Fibroblast of skin of abdomen (primary cell): ENCODE data around the gene MPP2. TPM values are rescaled to one million over a fixed set of nuclear protein-coding genes. Genes with fewer than 3 reads are reported as not detected.
"Not testable (repeated sequence)": the region's sequence is repeated elsewhere in the genome, so short reads cannot be mapped to it uniquely, and the experiment has no call there.

Experiments
- DNase-seq: peaks from one replicate; pipeline ENCODE4 v3.0.0-alpha.2; 2013
- polyA plus RNA-seq, 2 experiments: library from polyadenylated mRNA; unstranded; fragments of 120-200 nt; gene quantifications; one replicate each; pipeline ENCODE4 v1.2.1, GENCODE V29; 2013; ENCODE audit not compliant: insufficient read length in 2 of 2

MPP2 gene, protein sequence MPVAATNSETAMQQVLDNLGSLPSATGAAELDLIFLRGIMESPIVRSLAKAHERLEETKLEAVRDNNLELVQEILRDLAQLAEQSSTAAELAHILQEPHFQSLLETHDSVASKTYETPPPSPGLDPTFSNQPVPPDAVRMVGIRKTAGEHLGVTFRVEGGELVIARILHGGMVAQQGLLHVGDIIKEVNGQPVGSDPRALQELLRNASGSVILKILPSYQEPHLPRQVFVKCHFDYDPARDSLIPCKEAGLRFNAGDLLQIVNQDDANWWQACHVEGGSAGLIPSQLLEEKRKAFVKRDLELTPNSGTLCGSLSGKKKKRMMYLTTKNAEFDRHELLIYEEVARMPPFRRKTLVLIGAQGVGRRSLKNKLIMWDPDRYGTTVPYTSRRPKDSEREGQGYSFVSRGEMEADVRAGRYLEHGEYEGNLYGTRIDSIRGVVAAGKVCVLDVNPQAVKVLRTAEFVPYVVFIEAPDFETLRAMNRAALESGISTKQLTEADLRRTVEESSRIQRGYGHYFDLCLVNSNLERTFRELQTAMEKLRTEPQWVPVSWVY
- polyA plus RNA-seq (2013, experiment 1 of 2; ENCODE audit: insufficient read length): 4.3 TPM
- 5.7 TPM for polyA plus RNA-seq (2013, experiment 2 of 2; ENCODE audit: insufficient read length)

DNA sequence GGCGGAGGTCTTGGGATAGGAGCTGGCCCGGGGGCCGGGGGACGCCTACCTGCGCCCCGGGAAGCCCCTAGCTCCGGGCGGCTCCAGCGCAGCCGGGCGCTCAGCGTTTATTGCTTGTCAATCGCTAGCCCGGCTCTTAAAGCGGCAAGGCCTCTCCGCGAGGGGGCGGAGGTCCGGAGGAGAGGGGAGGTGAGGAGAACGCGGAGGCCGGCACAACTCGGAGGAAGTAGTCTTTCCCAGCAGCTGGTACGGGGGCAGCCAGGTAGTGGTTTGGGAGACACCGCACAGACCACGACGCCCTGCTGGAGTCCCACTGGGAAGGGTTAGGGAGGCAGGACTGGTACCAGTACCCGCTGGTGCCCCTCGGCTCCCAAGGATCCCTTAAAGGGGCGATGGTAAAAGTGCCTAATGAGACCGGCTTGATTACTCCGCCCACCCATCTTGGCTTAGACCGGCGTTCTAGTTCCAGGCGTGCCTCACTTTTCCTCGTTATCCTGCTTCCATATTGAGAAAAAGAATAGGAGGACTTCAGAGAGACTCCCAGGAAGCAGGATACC is at the start of gene MPP2:
TSS of gene MPP2 (minus strand) at position 112 of the 557 bp plus-strand sequence. CDS start 3,076 bp downstream, outside the sequence.
- peak; percentile 72 for DNase-seq

DNA sequence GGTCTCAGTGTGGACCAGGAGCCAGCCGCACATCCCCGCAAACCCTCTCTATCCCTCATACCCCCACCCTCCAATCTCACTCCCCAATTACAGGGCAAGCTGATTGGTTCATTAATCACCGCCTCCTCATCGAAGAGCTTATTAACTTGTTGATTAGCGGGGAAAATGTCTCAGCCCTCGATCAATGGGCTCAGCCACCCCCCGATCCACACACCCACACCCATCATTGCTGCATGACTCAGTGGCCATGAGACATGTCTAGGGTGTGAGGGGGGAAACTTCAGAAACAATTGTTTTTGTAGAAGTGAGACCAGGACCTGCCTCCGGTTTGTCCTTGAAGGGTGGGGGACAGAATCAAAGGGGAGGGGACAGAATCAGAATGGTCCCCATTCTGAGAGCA is 48.9 kb upstream of the MPP2 start:
- DNase-seq: no peak

DNA sequence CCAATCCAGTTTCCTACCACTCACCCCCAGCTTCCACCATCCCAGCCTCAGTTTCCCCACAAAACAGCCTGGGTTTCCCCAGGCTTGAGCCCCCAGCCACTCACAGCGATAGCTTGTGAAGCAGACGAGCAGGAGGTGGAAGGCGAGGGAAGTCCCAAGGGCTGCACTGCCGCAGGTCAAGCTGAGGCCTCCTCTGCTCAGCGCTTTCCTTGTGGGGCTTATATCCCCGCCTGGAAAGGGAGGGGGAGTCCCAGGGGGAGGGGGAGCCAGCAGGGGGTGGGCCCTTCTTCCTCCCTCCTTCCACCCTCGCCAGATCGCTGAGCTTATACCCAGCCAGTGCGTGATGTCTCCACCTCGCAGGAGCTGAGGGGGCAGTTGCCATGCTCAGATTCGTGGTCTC is 46.4 kb upstream of the MPP2 start, which contains the start of gene PYY:
TSS of gene PYY (minus strand) at position 195 of the 400 bp plus-strand sequence. CDS start 457 bp downstream, outside the sequence.
- no peak for DNase-seq

DNA sequence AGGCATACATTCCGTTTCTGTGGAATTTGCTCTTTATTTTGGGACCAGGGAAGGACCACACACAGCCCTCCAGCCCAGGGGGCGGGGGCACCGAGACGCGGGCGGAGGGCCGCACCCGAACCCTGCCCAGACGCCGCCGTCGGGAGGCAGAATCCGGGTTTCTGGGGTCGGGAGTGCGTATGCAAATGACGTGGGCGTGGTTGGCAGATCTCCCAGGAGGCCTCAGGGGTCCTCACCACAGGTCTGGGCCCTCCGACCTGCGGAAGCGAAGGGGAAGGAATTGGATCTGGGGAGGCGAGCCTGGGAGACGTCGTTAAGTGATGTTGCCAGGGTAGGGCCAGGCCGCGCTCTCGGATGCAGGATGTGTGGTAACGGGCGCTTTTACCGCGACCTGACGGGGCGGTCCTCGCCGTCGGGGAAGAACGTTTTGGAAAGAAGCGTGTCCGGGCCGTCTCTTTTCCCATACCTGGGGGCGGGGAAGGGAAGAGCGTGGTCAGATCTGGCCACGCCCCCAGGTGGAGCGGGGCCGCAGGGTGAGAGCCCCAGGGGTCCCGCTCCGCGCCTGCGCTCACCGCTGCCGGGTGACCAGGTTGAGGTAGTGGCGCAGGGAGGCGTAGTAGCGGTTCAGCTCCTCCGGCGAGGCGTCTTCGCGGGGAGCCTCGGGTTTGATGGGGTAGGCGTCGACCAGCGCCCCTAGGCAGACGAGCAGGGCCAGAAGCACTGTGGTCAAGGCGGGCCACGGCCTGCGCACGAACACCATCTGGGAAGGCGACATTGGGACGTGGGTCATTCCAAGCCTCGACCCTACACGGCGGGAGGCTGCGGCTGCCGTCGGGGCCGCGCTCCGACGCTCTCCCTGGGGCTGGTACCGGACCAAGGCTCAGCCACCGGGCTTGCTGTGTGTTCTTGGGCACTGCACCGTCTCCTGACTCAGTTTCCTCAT is 45.7 kb upstream of the MPP2 start:
- DNase-seq: no peak

DNA sequence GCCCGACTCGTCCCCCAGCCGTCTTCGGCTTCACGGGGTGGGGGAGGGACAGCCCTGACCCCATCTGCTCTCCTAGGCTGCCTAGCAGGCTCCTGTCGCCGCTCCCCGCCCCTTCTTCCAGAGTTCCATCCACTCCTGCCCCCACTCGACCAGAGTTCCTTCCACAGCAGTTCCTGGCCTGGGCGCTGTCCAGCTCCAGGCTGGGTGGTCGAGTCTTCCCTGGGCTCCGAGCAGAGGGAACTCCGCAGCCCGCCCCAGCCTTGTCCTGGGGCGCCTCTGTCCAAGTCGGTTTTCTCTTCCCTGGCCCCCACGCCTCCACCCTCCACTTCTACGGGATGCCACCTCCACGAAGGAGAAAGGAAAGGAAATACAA is 45.0 kb upstream of the MPP2 start:
- no peak for DNase-seq

DNA sequence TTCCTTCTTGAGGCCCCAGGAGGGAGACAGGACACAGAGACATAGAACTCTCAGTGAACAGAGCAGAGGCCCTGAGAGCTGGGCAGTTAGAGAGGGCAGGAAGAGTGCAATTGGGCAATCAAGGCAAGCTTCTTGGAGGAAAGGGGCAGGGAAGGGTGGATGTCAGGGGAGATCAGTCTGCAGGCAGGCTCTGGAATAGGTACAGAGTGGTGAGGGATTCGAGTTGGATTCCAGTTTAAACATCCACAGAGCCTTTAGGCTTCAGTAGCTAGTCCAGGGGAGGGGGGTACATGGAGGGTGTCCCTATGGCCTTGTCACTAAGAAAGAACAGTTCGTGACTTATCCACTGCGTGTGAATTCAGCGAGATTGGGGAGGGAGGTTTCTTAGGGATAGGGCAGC is 44.4 kb upstream of the MPP2 start:
- no peak for DNase-seq

DNA sequence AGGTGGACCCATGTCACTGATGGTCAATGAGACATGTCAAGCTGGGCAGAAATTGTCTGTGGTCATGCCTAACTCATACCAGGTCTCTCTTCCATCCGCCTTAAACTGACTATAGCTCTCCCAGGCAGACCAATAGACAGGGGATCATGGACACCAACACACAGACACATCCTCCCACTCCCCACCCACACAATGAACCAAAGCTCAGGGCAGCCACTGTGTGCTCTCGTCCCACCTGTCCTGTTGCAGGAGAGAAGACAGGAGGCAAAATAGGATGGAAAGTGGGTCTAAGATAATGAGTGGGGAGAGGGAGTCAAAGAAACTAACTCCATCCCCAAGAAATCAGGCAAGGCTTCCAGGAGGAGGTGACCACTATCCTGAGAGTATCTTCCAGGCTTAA is 43.2 kb upstream of the MPP2 start:
- no peak for DNase-seq

DNA sequence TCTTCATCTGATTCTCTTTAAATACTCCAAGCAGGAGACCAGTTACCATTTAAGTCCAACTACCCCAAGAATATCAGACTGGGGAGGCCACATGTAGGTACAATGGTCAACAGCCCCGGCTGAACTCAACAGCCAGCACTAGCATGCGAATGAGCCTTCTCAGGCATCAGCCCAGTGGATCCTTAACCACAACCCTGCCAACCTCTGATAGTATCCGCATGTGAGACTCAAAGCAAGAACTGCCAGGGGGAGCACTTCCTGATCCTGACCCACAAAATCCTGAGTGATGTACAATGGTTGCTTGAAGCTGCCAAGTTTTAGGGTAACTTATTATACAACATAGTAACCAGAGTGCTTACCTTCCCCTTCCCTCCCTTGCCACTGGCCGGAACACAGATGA is 42.4 kb upstream of the MPP2 start:
- DNase-seq: no peak

DNA sequence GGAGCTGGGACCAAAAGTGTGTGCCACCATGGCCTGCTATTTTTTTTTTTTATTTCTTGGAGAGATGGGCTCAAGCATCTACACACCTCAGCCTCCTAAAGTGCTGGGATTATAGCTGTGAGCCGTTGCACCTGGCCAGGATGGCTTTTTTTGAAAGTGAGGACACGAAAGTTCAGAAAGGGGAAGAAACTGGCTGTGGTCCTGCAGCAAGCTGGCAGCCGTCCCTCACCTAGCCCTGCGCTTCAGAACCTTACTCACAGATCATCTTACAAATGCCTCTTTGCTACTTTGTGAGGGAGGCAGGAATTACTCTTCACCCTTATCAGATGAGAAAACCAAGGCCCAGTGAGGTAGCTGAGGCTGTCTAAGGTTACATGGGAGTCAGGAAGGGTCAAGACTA is 39.4 kb upstream of the MPP2 start:
- no peak for DNase-seq

DNA sequence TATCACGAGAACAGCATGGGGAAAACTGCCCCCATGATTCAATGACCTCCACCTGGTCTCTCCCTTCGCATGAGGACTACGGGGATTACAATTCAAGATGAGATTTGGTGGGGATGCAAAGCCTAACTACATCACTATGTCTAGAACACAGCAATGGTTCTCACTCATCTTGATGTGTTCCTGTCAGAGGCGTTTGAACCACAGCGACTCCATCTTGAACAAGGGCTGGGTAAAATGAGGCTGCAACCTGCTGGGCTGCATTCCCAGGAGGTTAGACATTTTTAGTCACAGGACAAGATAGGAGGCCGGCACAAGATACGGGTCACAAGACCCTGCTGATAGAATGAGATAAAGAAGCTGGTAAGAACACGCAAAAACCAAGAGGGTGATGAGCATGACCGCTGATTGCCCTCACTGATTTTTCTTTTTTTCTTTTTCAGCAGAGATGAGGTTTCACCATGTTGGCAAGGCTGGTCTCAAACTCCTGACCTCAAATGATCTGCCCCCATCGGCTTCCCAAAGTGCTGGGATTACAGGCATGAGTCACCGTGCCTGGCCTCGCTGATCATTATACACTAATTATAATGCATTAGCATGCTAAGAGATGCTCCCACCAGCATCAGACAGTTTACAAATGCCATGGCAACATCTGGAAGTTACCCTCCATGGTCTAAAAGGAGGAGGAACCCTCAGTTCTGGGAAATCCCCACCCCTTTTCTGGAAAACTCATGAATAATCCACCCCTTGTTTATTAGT is 37.9 kb upstream of the MPP2 start:
- DNase-seq: peak; percentile 53

DNA sequence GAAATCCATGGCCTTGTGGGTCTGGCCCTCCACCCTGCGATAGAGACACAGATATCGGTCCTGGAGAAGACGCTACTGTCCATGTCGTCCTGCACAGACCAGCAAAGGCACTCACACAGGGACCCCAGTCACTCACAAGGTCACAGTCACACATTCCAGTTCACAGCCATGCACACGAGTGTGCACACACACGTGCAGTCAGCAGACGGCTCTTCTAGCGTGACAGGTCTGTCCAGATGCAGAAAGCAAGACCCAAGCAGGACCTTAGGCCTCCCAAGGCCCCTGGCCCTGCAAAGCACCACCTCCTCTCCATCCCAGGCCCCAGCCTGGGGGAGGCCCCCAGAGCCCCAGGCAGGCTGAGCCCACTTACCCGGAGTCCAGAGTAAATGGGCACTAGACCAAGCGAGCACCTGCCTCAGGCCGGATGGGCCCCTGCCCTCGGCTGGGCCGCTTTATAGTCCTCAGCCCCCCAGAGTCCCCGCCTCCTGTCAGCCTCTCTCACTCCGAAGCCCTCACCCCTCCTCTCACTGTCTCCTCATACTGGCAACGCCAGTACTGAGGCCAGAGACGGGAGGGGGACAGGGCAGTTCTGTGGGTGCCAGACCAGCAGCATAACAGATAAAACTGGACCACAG is 34.8 kb upstream of the MPP2 start, which contains the start of gene PPY:
TSS of gene PPY (minus strand) at position 426 of the 635 bp plus-strand sequence. CDS start 822 bp downstream, outside the sequence.
- no peak for DNase-seq

DNA sequence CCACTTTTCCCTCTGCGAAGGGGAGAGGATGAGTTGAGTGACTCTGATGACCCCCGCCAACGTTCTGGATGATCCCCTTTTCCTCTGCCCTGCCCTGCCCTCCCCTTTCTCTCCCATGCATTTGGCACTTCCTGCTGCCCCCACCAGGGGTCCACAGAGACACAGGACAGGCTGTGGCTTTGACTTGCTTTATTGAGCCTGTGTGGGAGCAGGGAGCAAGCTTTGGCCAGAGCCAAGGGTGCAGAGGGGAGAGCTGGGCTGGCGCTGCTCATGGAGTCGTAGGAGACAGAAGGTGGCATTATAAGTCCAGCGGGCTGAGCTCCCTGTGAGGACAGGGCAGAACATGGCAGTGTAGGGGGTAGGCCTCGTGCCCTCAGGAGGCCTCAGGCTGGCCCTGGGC is 33.3 kb upstream of the MPP2 start:
- DNase-seq: peak; percentile 33

DNA sequence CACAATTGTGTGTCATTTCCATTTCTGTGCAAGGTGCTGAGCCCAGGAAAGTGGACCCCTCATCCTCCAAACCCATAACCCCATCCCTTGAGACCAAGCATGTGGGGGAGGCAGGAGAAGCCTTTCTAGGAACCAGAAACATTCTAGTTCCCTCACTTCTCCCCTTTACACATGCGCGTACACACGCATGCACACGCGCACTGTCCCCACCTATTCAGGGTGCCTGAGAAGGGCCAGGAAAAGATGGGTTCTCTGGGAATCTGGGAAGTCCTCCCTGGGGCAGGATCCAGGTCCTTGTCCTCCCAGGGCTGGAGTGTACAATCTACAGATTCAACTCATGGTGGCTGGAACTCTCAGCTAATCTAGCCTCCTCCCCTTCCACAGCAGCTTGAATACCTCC is 32.5 kb upstream of the MPP2 start:
- DNase-seq: no peak

DNA sequence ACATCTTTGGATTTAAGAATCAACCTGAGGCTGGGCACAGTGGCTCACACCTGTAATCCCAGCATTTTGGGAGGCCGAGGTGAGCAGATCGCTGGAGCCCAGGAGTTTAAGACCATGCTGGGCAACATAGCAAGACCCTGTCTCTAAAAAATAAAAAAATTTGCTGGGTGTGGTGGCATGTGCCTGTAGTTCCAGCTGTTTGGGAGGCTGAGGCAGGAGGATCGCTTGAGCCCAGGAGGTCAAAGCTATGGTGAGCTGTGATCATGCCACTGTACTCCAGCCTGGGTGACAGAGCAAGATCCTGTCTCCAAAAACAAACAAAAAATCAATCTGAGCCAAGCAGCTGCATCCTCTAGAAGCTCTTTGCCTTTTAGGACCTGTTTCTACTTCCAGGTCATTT is 32.1 kb upstream of the MPP2 start:
- not testable (repeated sequence) for DNase-seq

DNA sequence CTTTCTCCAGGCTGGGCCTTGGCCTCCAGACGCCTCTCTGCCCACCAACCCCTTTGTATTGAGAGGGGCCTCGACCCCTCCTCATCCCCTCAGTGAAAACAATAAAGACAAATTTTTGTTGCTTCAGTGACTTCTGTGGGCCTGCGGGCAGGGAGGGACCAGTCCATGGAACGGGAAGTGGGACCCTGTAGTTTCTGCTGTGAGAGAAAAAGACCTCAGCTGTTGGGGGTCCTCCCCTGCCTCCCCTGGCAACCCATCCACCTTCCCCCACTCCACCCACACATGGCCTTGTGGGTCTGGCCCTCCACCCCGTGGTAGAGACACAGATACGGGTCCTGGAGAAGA is 31.5 kb upstream of the MPP2 start:
- DNase-seq: no peak

DNA sequence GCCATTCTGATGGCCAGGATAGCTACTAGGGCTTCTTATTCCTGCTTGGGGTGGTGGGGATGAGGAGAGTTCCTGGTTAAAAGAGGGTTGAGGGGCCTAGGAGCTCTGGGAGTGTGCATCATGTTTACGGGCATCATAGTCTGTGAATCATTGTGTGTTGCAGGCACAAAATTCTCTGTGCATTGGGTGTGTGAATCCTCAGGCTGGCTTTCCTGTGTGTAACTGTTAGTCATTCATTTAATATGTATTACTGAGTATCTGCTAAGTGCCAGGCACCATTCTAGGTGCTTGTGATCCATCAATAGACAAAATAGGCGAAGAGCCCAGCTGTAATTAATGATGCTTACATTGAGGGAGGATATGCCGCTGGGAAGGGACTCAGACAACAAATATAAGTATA is 29.1 kb upstream of the MPP2 start:
- DNase-seq: peak; percentile 48

DNA sequence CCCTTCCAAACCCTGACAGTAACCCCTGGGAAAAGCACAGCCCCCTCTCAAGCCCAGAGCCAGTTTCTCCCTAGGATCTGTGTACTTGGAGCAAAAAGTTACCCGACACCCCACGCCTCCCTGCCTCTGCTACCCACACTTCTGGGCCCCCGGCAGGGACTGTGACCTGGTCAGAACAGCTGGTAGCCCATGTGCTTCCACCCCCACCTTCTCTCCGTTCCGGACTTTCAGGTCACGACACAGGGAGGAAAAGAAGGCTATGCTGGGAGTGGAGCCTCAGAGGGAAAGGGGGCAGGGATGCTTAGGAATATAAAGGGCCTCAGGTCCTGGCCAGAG is 28.6 kb upstream of the MPP2 start:
- DNase-seq: no peak

DNA sequence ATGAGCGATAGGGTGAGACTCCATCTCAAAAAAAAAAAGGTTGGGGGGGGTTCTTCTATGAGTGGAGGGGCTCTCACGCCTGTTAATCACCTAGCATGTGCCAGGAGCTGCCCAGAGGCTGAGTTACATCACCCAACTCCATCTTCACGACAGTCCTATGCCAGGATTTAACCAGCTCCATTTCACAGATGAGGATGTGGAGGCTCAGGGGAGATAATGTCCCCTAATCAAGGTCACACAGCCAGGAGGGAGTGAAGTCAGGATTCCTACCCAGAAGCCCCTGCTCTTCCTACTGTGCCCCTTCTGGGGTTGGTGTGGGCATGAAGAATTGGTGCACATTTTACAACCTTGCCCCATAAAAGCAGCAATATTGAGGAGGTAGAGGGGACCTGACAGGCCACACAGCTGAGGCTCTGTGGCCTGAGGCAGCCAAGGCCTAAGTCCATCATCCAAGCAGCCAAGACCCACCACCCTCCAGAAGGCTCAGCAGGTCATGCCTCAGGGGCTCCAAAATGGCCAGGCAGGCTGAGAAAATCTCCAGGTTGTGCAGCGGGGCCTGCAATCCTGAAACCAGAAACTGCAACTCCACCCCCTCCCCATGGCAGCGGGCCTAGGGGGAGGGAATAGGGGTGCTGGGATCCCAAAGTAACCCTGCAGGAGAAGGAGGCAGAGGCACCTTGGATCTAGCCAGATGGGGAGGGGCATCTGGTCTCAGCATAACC is 28.0 kb upstream of the MPP2 start:
- no peak for DNase-seq

DNA sequence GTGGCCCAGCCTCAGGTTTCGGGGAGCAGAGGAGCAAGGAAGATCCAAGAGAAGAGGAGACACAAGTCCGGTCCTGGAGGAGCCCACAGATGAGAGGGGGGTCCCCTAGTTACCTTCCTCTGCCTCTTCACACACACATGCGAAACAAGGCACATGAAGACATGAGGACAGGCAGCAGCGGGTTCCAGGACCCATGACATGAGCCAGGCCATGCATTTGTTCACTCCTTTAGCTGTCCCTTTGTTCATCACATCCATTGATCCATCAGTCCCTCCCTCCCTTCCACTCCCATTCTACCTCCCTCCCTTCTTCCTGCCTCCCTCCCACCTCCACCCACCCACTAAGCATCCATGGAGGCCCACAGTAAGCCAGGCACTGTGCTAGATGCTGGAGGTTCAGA is 25.6 kb upstream of the MPP2 start:
- DNase-seq: no peak

DNA sequence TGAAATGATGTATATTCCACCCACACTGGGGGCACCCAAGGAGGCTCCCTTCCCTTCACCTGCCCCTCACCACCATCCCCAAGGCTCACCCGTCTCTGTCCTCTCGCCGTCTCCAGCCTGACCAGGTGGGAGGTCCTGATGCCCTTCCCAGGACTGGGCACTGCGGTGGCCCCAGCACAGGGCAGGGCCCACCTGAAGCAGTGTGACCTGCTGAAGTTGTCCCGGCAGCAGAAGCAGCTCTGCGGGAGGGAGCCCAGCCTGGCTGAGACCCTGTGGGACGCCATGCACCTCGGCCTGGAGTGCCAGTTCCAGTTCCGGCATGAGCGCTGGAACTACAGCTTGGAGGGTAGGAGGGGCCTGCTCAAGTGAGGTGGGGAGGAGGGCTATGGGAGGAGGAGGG is 25.0 kb upstream of the MPP2 start:
- DNase-seq: no peak

DNA sequence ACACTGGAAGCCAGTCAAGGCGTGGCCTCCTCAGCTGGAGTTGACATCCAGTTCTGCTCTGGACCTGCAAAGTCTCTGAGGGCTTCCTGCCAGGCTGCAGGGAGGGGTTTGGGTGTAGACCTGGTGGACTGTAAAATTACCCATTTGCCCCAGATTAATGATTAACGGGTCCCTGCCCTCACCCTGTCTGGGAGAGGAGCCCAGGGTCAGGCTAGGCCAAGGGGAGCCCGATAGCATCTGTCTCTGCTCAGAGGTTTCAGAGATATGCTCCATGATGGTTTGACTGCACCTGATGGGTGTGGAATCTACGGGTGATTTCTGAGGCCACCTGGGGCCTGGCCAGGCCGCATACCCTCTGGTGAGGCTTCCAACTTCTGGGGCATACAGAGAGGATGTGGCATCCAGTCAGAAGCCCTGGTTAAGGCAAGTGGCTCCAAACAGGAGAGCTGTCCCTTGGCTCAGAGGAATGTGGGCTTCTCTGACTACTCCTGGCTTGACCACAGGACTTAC is 23.8 kb upstream of the MPP2 start:
- no peak for DNase-seq
